ENCODE data around the gene SMYD3. TPM values are rescaled to one million over a fixed set of nuclear protein-coding genes. Genes with fewer than 3 reads are reported as not detected.

The SMYD3 gene
- total and polyA plus RNA-seq, 2 donors (not counting 3 experiments of a cell fraction or from before 2014, with no cell fraction given) = 16.0 to 32.1 TPM

DNA sequence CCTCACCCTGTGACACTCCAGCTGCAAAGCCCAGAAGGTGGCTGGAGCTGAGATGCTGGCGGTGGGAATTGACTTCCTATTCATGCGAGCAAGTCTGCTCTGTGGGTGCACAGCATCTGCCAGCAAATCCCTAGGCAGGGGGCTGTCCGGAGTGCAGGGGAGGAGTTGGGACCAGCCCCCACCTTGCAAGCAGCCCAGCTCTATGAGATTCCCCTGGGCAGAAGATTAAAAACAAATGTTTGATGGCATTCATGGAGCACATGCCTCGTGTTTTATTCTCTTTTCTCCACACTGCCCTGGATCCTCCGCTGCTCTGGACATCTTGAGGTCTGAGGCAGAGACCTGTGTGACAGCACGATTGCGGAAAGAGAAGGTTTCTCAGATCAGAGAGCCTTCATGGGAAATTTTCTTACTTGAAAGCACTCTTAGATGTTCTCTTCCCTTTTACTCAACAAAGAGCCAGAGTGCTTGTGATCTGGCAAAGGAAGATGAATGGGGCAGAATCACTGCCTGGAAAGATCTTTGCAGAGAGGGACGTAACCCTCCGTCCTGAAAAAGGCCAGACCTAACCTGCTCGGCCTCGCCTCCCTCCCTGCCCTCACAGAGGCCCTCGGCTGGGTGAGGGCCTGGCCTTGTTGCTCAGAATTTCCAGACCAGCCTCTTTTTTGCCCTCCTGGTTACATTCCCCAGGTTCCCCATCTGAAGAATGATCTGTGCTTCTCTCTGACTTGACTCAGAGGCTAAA lies 755.2 kb downstream of the SMYD3 start:
- FAIRE-seq = no peak
- no peak overlapping the region for H2AFZ ChIP-seq (ENCODE audit: low read depth, low read length)
- dilution Hi-C loops (cut with MboI; ENCODE audit: extremely low pct_ligation_motif_present, low sequenced_read_pairs) = no loop called here
- H3K4me3 ChIP-seq (replicated peaks in 1 of 3; ENCODE audit: insufficient read depth in 1 of 3, low read depth in 1 of 3, low read length in 3 of 3) = no peak overlapping the region
- ChIA-PET POLR2A (no interaction called here), CTCF (no interaction called here)
- intact Hi-C loops (cut with micrococcal nuclease) = no loop called here
- no peaks in the 10 kb centered on the region for H4K20me1 ChIP-seq (replicated peaks; ENCODE audit: control insufficient read depth, extremely low read depth, insufficient read depth, low read length)
- DNase-seq (ENCODE audit: low read depth, low spot score) = no peak
- no peaks in the 10 kb centered on the region for H3K27me3 ChIP-seq (ENCODE audit: control insufficient read depth in 2 of 2, insufficient read depth in 2 of 2, low read length in 2 of 2)
- TF ChIP-seq JUN (IDR thresholded peaks at IDR 0.05; ENCODE audit: borderline replicate concordance, insufficient read depth, insufficient read length, low read depth) (no peak), EZH2 (IDR thresholded peaks at IDR 0.05; ENCODE audit: borderline replicate concordance, low read depth, low read length, severe bottlenecking) (no peak), GATA2 (IDR thresholded peaks at IDR 0.05; ENCODE audit: insufficient read depth, insufficient read length, low read depth, low read length) (no peak), POLR2A (IDR thresholded peaks at IDR 0.05; ENCODE audit: low read depth, low read length) (no peak), POLR2AphosphoS5 (IDR thresholded peaks at IDR 0.05; ENCODE audit: insufficient read depth, low read depth, low read length) (no peak), FOS (IDR thresholded peaks at IDR 0.05; ENCODE audit: borderline replicate concordance, insufficient read depth, low read length) (no peak), MYC (IDR thresholded peaks at IDR 0.05; ENCODE audit: low read depth, low read length) (no peak)
- TF ChIP-seq, protein P1, sequence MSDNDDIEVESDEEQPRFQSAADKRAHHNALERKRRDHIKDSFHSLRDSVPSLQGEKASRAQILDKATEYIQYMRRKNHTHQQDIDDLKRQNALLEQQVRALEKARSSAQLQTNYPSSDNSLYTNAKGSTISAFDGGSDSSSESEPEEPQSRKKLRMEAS (IDR thresholded peaks at IDR 0.05; ENCODE audit: insufficient read depth, insufficient read length) = no peak
- TF ChIP-seq, protein P2, sequence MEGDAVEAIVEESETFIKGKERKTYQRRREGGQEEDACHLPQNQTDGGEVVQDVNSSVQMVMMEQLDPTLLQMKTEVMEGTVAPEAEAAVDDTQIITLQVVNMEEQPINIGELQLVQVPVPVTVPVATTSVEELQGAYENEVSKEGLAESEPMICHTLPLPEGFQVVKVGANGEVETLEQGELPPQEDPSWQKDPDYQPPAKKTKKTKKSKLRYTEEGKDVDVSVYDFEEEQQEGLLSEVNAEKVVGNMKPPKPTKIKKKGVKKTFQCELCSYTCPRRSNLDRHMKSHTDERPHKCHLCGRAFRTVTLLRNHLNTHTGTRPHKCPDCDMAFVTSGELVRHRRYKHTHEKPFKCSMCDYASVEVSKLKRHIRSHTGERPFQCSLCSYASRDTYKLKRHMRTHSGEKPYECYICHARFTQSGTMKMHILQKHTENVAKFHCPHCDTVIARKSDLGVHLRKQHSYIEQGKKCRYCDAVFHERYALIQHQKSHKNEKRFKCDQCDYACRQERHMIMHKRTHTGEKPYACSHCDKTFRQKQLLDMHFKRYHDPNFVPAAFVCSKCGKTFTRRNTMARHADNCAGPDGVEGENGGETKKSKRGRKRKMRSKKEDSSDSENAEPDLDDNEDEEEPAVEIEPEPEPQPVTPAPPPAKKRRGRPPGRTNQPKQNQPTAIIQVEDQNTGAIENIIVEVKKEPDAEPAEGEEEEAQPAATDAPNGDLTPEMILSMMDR (IDR thresholded peaks at IDR 0.05; ENCODE audit: extremely low read depth in 1 of 2, insufficient read depth in 1 of 2, low read depth in 1 of 2, low read length in 2 of 2) = no peak
- no TSS peak for BruUV-seq (replicated peaks)
- no peaks in the 10 kb centered on the region for H3K9me3 ChIP-seq (replicated peaks; ENCODE audit: control insufficient read depth, insufficient read depth, low read length)
- no peaks in the 10 kb centered on the region for H3K4me1 ChIP-seq (ENCODE audit: control insufficient read depth, extremely low read depth, insufficient read depth, low read length)
- no peak overlapping the region for H3K27ac ChIP-seq (ENCODE audit: insufficient read depth, low read depth, low read length)
- H3K79me2 ChIP-seq (ENCODE audit: control insufficient read depth, insufficient read depth, low read length) = no peaks in the 10 kb centered on the region
- H3K9ac ChIP-seq (replicated peaks; ENCODE audit: extremely low read depth, insufficient read depth, low read length) = no peak overlapping the region
- no peaks in the 10 kb centered on the region for H3K36me3 ChIP-seq (ENCODE audit: control insufficient read depth in 2 of 2, extremely low read depth in 1 of 2, insufficient read depth in 2 of 2, low read length in 2 of 2)
- no peaks in the 10 kb centered on the region for H3K9me1 ChIP-seq (replicated peaks; ENCODE audit: control insufficient read depth, extremely low read depth, insufficient read depth, low read length)
- no peak overlapping the region for H3K4me2 ChIP-seq (ENCODE audit: insufficient read depth, low read length)
